ENCODE measurements around the gene RHOXF1. TPM values are rescaled to one million over a fixed set of nuclear protein-coding genes. Genes with fewer than 3 reads are reported as not detected.

Gene RHOXF1
- total and polyA plus RNA-seq, 10 of the 15 experiments (the other 5 are each of a cell fraction or from before 2014, with no cell fraction given), result 0.10 to 2.5 TPM; not detected in 8

DNA sequence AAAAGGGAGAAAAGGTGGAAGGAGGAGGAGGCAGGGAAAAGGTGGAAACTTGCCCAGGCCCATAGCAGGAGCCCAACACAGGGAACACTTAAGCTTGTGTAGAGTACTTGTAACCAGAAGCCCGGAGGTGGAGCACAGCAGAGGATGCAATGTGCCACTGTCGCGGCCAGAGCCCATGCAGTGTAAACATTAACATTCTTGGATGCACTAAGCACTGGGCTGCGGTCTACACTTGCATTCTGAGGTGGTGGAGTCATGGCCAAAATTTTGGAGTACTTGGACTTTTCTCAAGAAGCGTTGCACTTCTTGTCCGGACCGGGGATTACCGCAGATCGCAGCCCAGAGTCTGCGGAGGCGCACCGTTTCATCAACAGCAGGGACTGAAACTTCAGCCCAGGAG, 4.5 kb upstream of the RHOXF1 start:
- no peak overlapping the region for H2AFZ ChIP-seq (ENCODE audit: control insufficient read depth, low read depth, low read length)
- WGBS (ENCODE audit: insufficient coverage, insufficient replicate concordance, low lambda C conversion rate, missing lambda C conversion rate), result 79% methylated on average over 12 of the region's 12 CpGs
- DNase-seq (ENCODE audit: low read depth, low spot score) (no peak), ATAC-seq (no peak), FAIRE-seq (no peak)
- no TSS peak for BruUV-seq (replicated peaks)
- TF ChIP-seq SMC3 (IDR thresholded peaks at IDR 0.05; ENCODE audit: borderline replicate concordance, low read length) (no peak), FOS (IDR thresholded peaks at IDR 0.05; ENCODE audit: borderline replicate concordance, extremely low read depth, insufficient read length) (no peak), BHLHE40 (IDR thresholded peaks at IDR 0.05; ENCODE audit: borderline replicate concordance in 1 of 2, low read depth in 2 of 2, low read length in 1 of 2) (no peak), NKRF (conservative IDR thresholded peaks at IDR 0.05) (no peak), CHD2 (IDR thresholded peaks at IDR 0.05; ENCODE audit: borderline replicate concordance, low read depth, low read length) (no peak), RUNX3 (IDR thresholded peaks at IDR 0.05; ENCODE audit: low read length) (no peak), ZNF592 (IDR thresholded peaks at IDR 0.05) (no peak), BCL11A (IDR thresholded peaks at IDR 0.05; ENCODE audit: low read depth, low read length) (no peak), TBL1XR1 (IDR thresholded peaks at IDR 0.05; ENCODE audit: low read depth, low read length) (no peak), ZSCAN29 (IDR thresholded peaks at IDR 0.05) (no peak), POLR2A (IDR thresholded peaks at IDR 0.05; ENCODE audit: low read depth, low read length) (no peak), DPF2 (IDR thresholded peaks at IDR 0.05) (no peak), MEF2A (IDR thresholded peaks at IDR 0.05; ENCODE audit: insufficient read depth, low read depth, low read length) (no peak), E2F4 (IDR thresholded peaks at IDR 0.05; ENCODE audit: low read depth, low read length) (no peak)
- TF ChIP-seq, protein P1, sequence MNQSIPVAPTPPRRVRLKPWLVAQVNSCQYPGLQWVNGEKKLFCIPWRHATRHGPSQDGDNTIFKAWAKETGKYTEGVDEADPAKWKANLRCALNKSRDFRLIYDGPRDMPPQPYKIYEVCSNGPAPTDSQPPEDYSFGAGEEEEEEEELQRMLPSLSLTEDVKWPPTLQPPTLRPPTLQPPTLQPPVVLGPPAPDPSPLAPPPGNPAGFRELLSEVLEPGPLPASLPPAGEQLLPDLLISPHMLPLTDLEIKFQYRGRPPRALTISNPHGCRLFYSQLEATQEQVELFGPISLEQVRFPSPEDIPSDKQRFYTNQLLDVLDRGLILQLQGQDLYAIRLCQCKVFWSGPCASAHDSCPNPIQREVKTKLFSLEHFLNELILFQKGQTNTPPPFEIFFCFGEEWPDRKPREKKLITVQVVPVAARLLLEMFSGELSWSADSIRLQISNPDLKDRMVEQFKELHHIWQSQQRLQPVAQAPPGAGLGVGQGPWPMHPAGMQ (IDR thresholded peaks at IDR 0.05; ENCODE audit: borderline replicate concordance), result no peak
- ChIA-PET SMC1A (ENCODE audit: uncharacterized antibody, unreplicated experiment) (interaction anchor here (1.8 kb wide), 1 partner anchor 23 kb away, joined by 5 read pairs; no protein-coding TSS in a partner anchor), RAD21 (ENCODE audit: unreplicated experiment) (no interaction called here), CTCF (interaction anchor here (1.3 kb wide), 1 partner anchor 93 kb away, joined by 4 read pairs; no protein-coding TSS in a partner anchor), POLR2A (no interaction called here)
- no peaks in the 10 kb centered on the region for H3K36me3 ChIP-seq (ENCODE audit: control insufficient read depth in 2 of 2, insufficient read depth in 2 of 2, low read length in 1 of 2)
- no peaks in the 10 kb centered on the region; the same call in 2 of the 3 replicates for H3K9me3 ChIP-seq (replicated peaks; ENCODE audit: control insufficient read depth, insufficient read depth, low read length)
- no peaks in the 10 kb centered on the region for H3K27me3 ChIP-seq (replicated peaks in 1 of 2; ENCODE audit: control insufficient read depth in 2 of 2, insufficient read depth in 2 of 2, low read length in 1 of 2)
- intact Hi-C loops (cut with micrococcal nuclease; ENCODE audit: unreplicated experiment) (no loop called here), in situ Hi-C loops (cut with MboI) (loop anchor here (25.0 kb wide), 1 partner anchor 92 kb away; no protein-coding TSS in a partner anchor)
- no peaks in the 10 kb centered on the region for H3K79me2 ChIP-seq (ENCODE audit: control insufficient read depth, insufficient read depth, low read length)
- no peak overlapping the region for H3K4me3 ChIP-seq
- no peak overlapping the region for H3K27ac ChIP-seq (ENCODE audit: control insufficient read depth, insufficient read depth)
- H4K20me1 ChIP-seq (ENCODE audit: control insufficient read depth, insufficient read depth), result no peaks in the 10 kb centered on the region
- no peak overlapping the region for H3K4me2 ChIP-seq (ENCODE audit: control insufficient read depth, insufficient read depth)
- no peaks in the 10 kb centered on the region for H3K4me1 ChIP-seq (ENCODE audit: control insufficient read depth, insufficient read depth, low read length)
- H3K9ac ChIP-seq (ENCODE audit: control insufficient read depth, insufficient read depth, low read length), result no peak overlapping the region
